ENCODE data around the gene IL34.

IL34 gene

GRCh38 chr16:70701036-70701435, 54.7 kb downstream of the IL34 start:
- DNase-seq (ENCODE audit: low read depth, low spot score) = no peak

- DNase-seq (ENCODE audit: low read depth, low spot score) = no peak
Observed at GRCh38 chr16:70701596-70701995, 55.2 kb downstream of the IL34 start.

GRCh38 chr16:70701998-70702397, 55.6 kb downstream of the IL34 start:
- DNase-seq (ENCODE audit: low read depth, low spot score) = no peak

- no peak for DNase-seq (ENCODE audit: low read depth, low spot score)
Observed at GRCh38 chr16:70702624-70703023, 56.3 kb downstream of the IL34 start.

GRCh38 chr16:70703041-70703834, 56.9 kb downstream of the IL34 start:
- no peak for DNase-seq (ENCODE audit: low read depth, low spot score)

- no peak for DNase-seq (ENCODE audit: low read depth, low spot score)
Observed at GRCh38 chr16:70703835-70704381, 57.5 kb downstream of the IL34 start.

GRCh38 chr16:70704586-70704985, 58.2 kb downstream of the IL34 start:
- DNase-seq (ENCODE audit: low read depth, low spot score) = no peak

- DNase-seq (ENCODE audit: low read depth, low spot score) = no peak
Observed at GRCh38 chr16:70705056-70705455, 58.7 kb downstream of the IL34 start.

- no peak for DNase-seq (ENCODE audit: low read depth, low spot score)
Observed at GRCh38 chr16:70706948-70707465, 60.6 kb downstream of the IL34 start.

- no peak for DNase-seq (ENCODE audit: low read depth, low spot score)
Observed at GRCh38 chr16:70708366-70709246, 62.2 kb downstream of the IL34 start.

- no peak for DNase-seq (ENCODE audit: low read depth, low spot score)
Observed at GRCh38 chr16:70709457-70709856, 63.1 kb downstream of the IL34 start.

GRCh38 chr16:70709942-70710341, 63.6 kb downstream of the IL34 start:
- no peak for DNase-seq (ENCODE audit: low read depth, low spot score)

Measured in iPS DF 19.7 (cell line).